ENCODE measurements around the gene DALRD3.

DALRD3 gene

GRCh38 chr3:48997714-48998637 is 20.4 kb downstream of the DALRD3 start:
- Histone ChIP-seq H3K4me1 (ENCODE audit: insufficient read depth, low read length) (peaks cover 10% of the 10 kb centered on the region), H3K27ac (ENCODE audit: low read length) (no peak overlapping the region), H3K27me3 (ENCODE audit: insufficient read depth, low read length) (no peaks in the 10 kb centered on the region), H3K36me3 (ENCODE audit: insufficient read depth, low read depth, low read length) (peaks cover 11% of the 10 kb centered on the region; the same call in 1 of the 2 replicates), H3K9me3 (ENCODE audit: insufficient read depth, low read depth, low read length) (no peaks in the 10 kb centered on the region), H3K4me3 (ENCODE audit: low read length) (no peak overlapping the region), H3K9ac (ENCODE audit: low read depth, low read length) (no peak overlapping the region)

- no peak overlapping the region for H3K9ac ChIP-seq (ENCODE audit: low read depth, low read length)
- H3K27me3 ChIP-seq (ENCODE audit: insufficient read depth, low read length) = no peaks in the 10 kb centered on the region
- no peak overlapping the region for H3K4me3 ChIP-seq (ENCODE audit: low read length)
- no peak overlapping the region for H3K27ac ChIP-seq (ENCODE audit: low read length)
- H3K36me3 ChIP-seq (ENCODE audit: insufficient read depth, low read depth, low read length) = peaks cover 11% of the 10 kb centered on the region; the same call in 1 of the 2 replicates
- peaks cover 10% of the 10 kb centered on the region for H3K4me1 ChIP-seq (ENCODE audit: insufficient read depth, low read length)
- no peaks in the 10 kb centered on the region for H3K9me3 ChIP-seq (ENCODE audit: insufficient read depth, low read depth, low read length)
Measured at GRCh38 chr3:48997102-48997635, 21.2 kb downstream of the DALRD3 start.

GRCh38 chr3:48996640-48997039 is 21.7 kb downstream of the DALRD3 start:
- Histone ChIP-seq H3K36me3 (ENCODE audit: insufficient read depth, low read depth, low read length) (peaks cover 11% of the 10 kb centered on the region; the same call in 1 of the 2 replicates), H3K9ac (ENCODE audit: low read depth, low read length) (no peak overlapping the region), H3K4me1 (ENCODE audit: insufficient read depth, low read length) (peaks cover 10% of the 10 kb centered on the region), H3K9me3 (ENCODE audit: insufficient read depth, low read depth, low read length) (no peaks in the 10 kb centered on the region), H3K4me3 (ENCODE audit: low read length) (no peak overlapping the region), H3K27ac (ENCODE audit: low read length) (no peak overlapping the region), H3K27me3 (ENCODE audit: insufficient read depth, low read length) (no peaks in the 10 kb centered on the region)

- no peak overlapping the region for H3K4me3 ChIP-seq (ENCODE audit: low read length)
- H3K4me1 ChIP-seq (ENCODE audit: insufficient read depth, low read length) = peaks cover 13% of the 10 kb centered on the region
- H3K27me3 ChIP-seq (ENCODE audit: insufficient read depth, low read length) = no peaks in the 10 kb centered on the region
- peaks cover 11% of the 10 kb centered on the region; the same call in 1 of the 2 replicates for H3K36me3 ChIP-seq (ENCODE audit: insufficient read depth, low read depth, low read length)
- H3K9ac ChIP-seq (ENCODE audit: low read depth, low read length) = no peak overlapping the region
- H3K9me3 ChIP-seq (ENCODE audit: insufficient read depth, low read depth, low read length) = no peaks in the 10 kb centered on the region
- H3K27ac ChIP-seq (ENCODE audit: low read length) = no peak overlapping the region
Measured at GRCh38 chr3:48993834-48994233, 24.5 kb downstream of the DALRD3 start.

- Histone ChIP-seq H3K36me3 (ENCODE audit: insufficient read depth, low read depth, low read length) (peaks cover 11% of the 10 kb centered on the region; the same call in 1 of the 2 replicates), H3K27me3 (ENCODE audit: insufficient read depth, low read length) (no peaks in the 10 kb centered on the region), H3K4me3 (ENCODE audit: low read length) (peak overlapping the region; percentile 91), H3K9me3 (ENCODE audit: insufficient read depth, low read depth, low read length) (no peaks in the 10 kb centered on the region), H3K4me1 (ENCODE audit: insufficient read depth, low read length) (peaks cover 13% of the 10 kb centered on the region), H3K27ac (ENCODE audit: low read length) (no peak overlapping the region), H3K9ac (ENCODE audit: low read depth, low read length) (peak overlapping the region; percentile 85; the same call in 1 of the 2 replicates)
Measured at GRCh38 chr3:48991851-48992545, 26.4 kb downstream of the DALRD3 start.

- peak overlapping the region; percentile 51 for H3K27ac ChIP-seq (ENCODE audit: low read length)
- peaks cover 13% of the 10 kb centered on the region for H3K4me1 ChIP-seq (ENCODE audit: insufficient read depth, low read length)
- peak overlapping the region; percentile 85 for H3K9ac ChIP-seq (ENCODE audit: low read depth, low read length)
- H3K36me3 ChIP-seq (ENCODE audit: insufficient read depth, low read depth, low read length) = peaks cover 14% of the 10 kb centered on the region
- H3K9me3 ChIP-seq (ENCODE audit: insufficient read depth, low read depth, low read length) = no peaks in the 10 kb centered on the region
- H3K4me3 ChIP-seq (ENCODE audit: low read length) = peak overlapping the region; percentile 91
- no peaks in the 10 kb centered on the region for H3K27me3 ChIP-seq (ENCODE audit: insufficient read depth, low read length)
Measured at GRCh38 chr3:48990636-48991469, 27.5 kb downstream of the DALRD3 start.

GRCh38 chr3:48989796-48990635 is 28.4 kb downstream of the DALRD3 start, which contains the start of gene P4HTM:
Gene P4HTM (plus strand): TSS chr3:48990241. CDS start chr3:48990257, 16 bp downstream.
- Histone ChIP-seq H3K4me1 (ENCODE audit: insufficient read depth, low read length) (peaks cover 13% of the 10 kb centered on the region), H3K27me3 (ENCODE audit: insufficient read depth, low read length) (no peaks in the 10 kb centered on the region), H3K9ac (ENCODE audit: low read depth, low read length) (peak within 1 kb of the TSS; percentile 85), H3K36me3 (ENCODE audit: insufficient read depth, low read depth, low read length) (peaks cover 19% of the 10 kb centered on the region), H3K4me3 (ENCODE audit: low read length) (peak within 1 kb of the TSS; percentile 91), H3K9me3 (ENCODE audit: insufficient read depth, low read depth, low read length) (no peaks in the 10 kb centered on the region), H3K27ac (ENCODE audit: low read length) (peak within 1 kb of the TSS; percentile 78)

- H3K4me1 ChIP-seq (ENCODE audit: insufficient read depth, low read length) = peaks cover 13% of the 10 kb centered on the region
- no peaks in the 10 kb centered on the region for H3K9me3 ChIP-seq (ENCODE audit: insufficient read depth, low read depth, low read length)
- peaks cover 21% of the 10 kb centered on the region for H3K36me3 ChIP-seq (ENCODE audit: insufficient read depth, low read depth, low read length)
- H3K27ac ChIP-seq (ENCODE audit: low read length) = peak overlapping the region; percentile 78
- H3K9ac ChIP-seq (ENCODE audit: low read depth, low read length) = peak overlapping the region; percentile 85
- H3K4me3 ChIP-seq (ENCODE audit: low read length) = peak overlapping the region; percentile 91
- no peaks in the 10 kb centered on the region for H3K27me3 ChIP-seq (ENCODE audit: insufficient read depth, low read length)
Measured at GRCh38 chr3:48989126-48989795, 29.1 kb downstream of the DALRD3 start.

GRCh38 chr3:48985831-48986376 is 32.5 kb downstream of the DALRD3 start:
- Histone ChIP-seq H3K27me3 (ENCODE audit: insufficient read depth, low read length) (no peaks in the 10 kb centered on the region), H3K9me3 (ENCODE audit: insufficient read depth, low read depth, low read length) (no peaks in the 10 kb centered on the region), H3K27ac (ENCODE audit: low read length) (no peak overlapping the region), H3K9ac (ENCODE audit: low read depth, low read length) (no peak overlapping the region), H3K4me1 (ENCODE audit: insufficient read depth, low read length) (peaks cover 6% of the 10 kb centered on the region; the same call in 1 of the 2 replicates), H3K4me3 (ENCODE audit: low read length) (no peak overlapping the region), H3K36me3 (ENCODE audit: insufficient read depth, low read depth, low read length) (peaks cover 52% of the 10 kb centered on the region)

- no peaks in the 10 kb centered on the region for H3K27me3 ChIP-seq (ENCODE audit: insufficient read depth, low read length)
- H3K4me3 ChIP-seq (ENCODE audit: low read length) = no peak overlapping the region
- H3K9me3 ChIP-seq (ENCODE audit: insufficient read depth, low read depth, low read length) = no peaks in the 10 kb centered on the region
- peaks cover 5% of the 10 kb centered on the region; the same call in 1 of the 2 replicates for H3K4me1 ChIP-seq (ENCODE audit: insufficient read depth, low read length)
- no peak overlapping the region for H3K9ac ChIP-seq (ENCODE audit: low read depth, low read length)
- no peak overlapping the region for H3K27ac ChIP-seq (ENCODE audit: low read length)
- peaks cover 63% of the 10 kb centered on the region for H3K36me3 ChIP-seq (ENCODE audit: insufficient read depth, low read depth, low read length)
Measured at GRCh38 chr3:48984663-48985062, 33.7 kb downstream of the DALRD3 start.

Measured in iPS-20b (cell line).